ENCODE data around the gene PLK3. TPM values are rescaled to one million over a fixed set of nuclear protein-coding genes. Genes with fewer than 3 reads are reported as not detected.
"Not testable (repeated sequence)": the region's sequence is repeated elsewhere in the genome, so short reads cannot be mapped to it uniquely, and the experiment has no call there.

The PLK3 gene
- total RNA-seq, 3 donors from 2014 or later, result 186 to 239 (median 203) TPM

- Mint-ChIP-seq H3K9me3 (no peaks in the 10 kb centered on the region), H3K36me3 (ENCODE audit: insufficient read depth) (no peaks in the 10 kb centered on the region), H3K4me1 (ENCODE audit: low read depth) (no peaks in the 10 kb centered on the region), H3K4me3 (no peak overlapping the region), H3K27me3 (ENCODE audit: low read depth) (no peaks in the 10 kb centered on the region)
- ATAC-seq, result no peak
- no peak for DNase-seq
These were observed 26.4 kb downstream of the PLK3 start for GRCh38 chr1:44826375-44827196.

DNA sequence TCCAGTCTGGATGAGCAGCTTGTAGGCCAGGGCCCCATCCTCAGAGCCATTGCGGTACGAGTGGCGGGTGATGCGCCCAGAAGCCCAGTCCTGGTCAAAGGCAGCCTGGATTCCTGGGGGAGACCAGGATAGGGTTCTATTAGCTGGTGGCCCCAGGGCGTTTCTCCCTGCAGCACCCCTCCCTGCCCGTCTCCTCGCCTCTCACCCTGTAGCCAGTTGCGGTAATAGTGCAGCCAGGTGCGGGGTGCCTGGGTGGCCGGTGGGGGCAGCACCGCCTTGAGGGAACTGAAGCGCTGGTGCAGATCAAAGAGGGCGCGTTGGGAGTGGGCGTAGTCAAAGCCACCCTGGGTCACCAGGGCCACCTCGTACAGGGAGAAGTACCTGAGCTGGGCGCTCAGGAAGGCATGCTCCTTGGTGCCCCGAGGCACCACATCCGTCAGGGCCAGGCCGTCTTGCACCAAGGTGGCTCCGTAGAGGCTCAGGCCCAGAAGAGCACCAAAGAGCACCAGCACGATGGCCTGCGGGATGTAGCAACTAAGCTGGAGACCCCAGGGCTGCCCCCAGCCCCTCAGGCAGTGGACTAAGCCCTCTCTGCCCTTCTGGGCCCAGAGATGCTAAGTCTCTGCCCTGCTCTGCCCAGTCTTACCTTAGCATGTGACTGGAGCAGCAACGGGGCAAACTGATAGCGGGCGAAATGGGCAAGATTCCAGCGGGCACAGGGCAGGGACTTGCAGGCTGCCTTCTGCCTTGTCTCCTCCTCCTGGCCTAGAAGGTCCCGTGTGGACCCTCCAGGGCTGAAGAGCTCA is 27.2 kb downstream of the PLK3 start:
- DNase-seq, result no peak
- no peak for ATAC-seq
- no peaks in the 10 kb centered on the region for H3K9me3 Mint-ChIP-seq
- H3K36me3 Mint-ChIP-seq (ENCODE audit: insufficient read depth), result no peaks in the 10 kb centered on the region
- H3K27me3 Mint-ChIP-seq (ENCODE audit: low read depth), result no peaks in the 10 kb centered on the region
- no peaks in the 10 kb centered on the region for H3K4me1 Mint-ChIP-seq (ENCODE audit: low read depth)
- H3K4me3 Mint-ChIP-seq, result no peak overlapping the region

DNA sequence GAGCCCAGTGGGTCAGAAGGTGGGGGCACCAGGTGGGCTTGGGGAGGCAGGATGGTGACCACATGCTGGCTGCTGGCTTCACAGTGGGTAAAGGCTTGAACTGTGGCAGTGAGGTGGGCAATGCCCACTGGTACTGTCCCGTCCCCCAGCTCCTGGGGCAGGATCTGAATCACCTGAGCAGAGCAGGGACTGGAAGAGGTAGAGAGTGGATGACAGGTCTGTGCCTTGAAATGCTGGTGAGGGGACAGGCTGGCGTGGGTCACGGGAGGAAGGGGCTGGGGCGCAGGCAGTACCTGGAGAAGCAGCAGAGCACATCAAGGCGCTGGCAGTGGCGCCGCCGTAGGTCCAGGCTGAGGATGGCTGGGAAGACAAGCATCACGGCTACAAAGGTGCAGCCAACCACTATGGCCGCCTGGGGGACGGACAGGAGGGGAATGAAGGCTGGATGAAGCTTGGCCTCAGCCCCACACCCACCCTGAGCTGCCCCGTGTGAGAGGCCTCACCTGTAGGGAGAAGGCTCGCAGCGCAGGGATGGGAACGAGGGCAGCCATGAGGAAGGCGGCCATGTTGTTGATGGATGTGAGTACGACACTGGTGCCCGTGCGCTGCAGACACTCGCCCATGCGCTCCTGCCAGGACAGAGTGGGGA is 27.9 kb downstream of the PLK3 start:
- Mint-ChIP-seq H3K27me3 (ENCODE audit: low read depth) (no peaks in the 10 kb centered on the region), H3K4me1 (ENCODE audit: low read depth) (no peaks in the 10 kb centered on the region), H3K36me3 (ENCODE audit: insufficient read depth) (no peaks in the 10 kb centered on the region), H3K9me3 (no peaks in the 10 kb centered on the region), H3K4me3 (no peak overlapping the region)
- no peak for ATAC-seq
- DNase-seq, result no peak

DNA sequence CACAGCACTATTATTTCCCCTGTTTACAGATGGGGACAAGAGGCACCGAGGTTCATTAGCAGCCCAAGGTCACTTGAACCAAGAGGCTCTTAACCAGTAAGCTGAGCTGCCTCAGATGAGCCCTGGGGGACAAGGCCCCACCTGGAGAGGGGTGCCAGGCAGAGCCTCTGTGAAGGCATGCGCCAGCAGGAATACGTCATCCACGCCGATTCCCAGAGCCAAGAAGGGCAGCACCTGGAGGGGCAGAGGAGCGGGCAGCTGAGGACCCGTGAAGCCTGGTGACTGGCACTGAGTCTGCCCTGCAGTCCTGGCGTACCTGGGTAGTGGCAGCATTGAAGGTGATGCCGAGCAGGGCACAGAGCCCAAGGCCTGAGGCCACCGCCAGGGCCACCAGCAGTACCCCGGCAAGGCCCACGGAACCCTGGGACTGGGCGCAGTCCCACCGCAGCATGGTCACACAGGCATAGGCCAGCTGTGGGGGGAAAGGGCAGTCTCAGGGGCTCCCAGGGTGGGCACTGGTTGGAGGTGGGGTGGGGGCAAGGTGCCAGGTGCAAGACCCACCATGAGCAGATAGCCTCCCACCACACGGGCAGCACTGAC is 28.8 kb downstream of the PLK3 start:
- H3K27me3 Mint-ChIP-seq (ENCODE audit: low read depth), result no peaks in the 10 kb centered on the region
- ATAC-seq (no peak), DNase-seq (no peak)
- no peaks in the 10 kb centered on the region for H3K36me3 Mint-ChIP-seq (ENCODE audit: insufficient read depth)
- no peak overlapping the region for H3K4me3 Mint-ChIP-seq
- no peaks in the 10 kb centered on the region for H3K4me1 Mint-ChIP-seq (ENCODE audit: low read depth)
- H3K9me3 Mint-ChIP-seq, result no peaks in the 10 kb centered on the region

GRCh38 chr1:44829506-44830384 is 29.6 kb downstream of the PLK3 start:
- no peaks in the 10 kb centered on the region for H3K27me3 Mint-ChIP-seq (ENCODE audit: low read depth)
- H3K9me3 Mint-ChIP-seq, result no peaks in the 10 kb centered on the region
- no peaks in the 10 kb centered on the region for H3K4me1 Mint-ChIP-seq (ENCODE audit: low read depth)
- H3K36me3 Mint-ChIP-seq (ENCODE audit: insufficient read depth), result no peaks in the 10 kb centered on the region
- no peak overlapping the region for H3K4me3 Mint-ChIP-seq
- DNase-seq (no peak), ATAC-seq (no peak)

GRCh38 chr1:44830900-44831304 is 30.7 kb downstream of the PLK3 start:
- H3K4me1 Mint-ChIP-seq (ENCODE audit: low read depth), result peaks cover 4% of the 10 kb centered on the region
- H3K4me3 Mint-ChIP-seq, result no peak overlapping the region
- H3K27me3 Mint-ChIP-seq (ENCODE audit: low read depth), result no peaks in the 10 kb centered on the region
- no peaks in the 10 kb centered on the region for H3K36me3 Mint-ChIP-seq (ENCODE audit: insufficient read depth)
- ATAC-seq (no peak), DNase-seq (no peak)
- H3K9me3 Mint-ChIP-seq, result no peaks in the 10 kb centered on the region

DNA sequence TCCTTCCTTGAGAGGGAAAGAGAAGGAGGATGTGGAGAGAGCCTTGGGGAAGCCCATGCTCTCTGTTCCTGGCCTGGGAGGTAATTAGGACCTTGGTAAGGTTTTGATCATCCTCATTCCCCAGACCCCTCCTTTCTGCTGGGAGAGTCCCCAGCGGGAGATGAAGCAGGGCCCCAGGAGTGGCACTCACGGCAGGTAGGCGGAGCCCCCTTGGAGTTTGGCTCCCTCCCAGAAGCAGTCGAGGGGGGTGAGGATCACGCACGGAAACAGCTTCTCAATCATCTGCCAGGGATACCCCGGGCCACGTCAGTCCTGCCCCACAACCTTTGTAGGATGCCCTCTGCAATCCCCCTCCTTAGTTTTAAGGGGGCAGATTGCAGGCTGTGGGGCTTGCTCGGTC is 31.3 kb downstream of the PLK3 start:
- H3K36me3 Mint-ChIP-seq (ENCODE audit: insufficient read depth), result no peaks in the 10 kb centered on the region
- ATAC-seq (no peak), DNase-seq (no peak)
- no peaks in the 10 kb centered on the region for H3K27me3 Mint-ChIP-seq (ENCODE audit: low read depth)
- H3K4me1 Mint-ChIP-seq (ENCODE audit: low read depth), result peaks cover 6% of the 10 kb centered on the region
- H3K4me3 Mint-ChIP-seq, result no peak overlapping the region
- H3K9me3 Mint-ChIP-seq, result no peaks in the 10 kb centered on the region

DNA sequence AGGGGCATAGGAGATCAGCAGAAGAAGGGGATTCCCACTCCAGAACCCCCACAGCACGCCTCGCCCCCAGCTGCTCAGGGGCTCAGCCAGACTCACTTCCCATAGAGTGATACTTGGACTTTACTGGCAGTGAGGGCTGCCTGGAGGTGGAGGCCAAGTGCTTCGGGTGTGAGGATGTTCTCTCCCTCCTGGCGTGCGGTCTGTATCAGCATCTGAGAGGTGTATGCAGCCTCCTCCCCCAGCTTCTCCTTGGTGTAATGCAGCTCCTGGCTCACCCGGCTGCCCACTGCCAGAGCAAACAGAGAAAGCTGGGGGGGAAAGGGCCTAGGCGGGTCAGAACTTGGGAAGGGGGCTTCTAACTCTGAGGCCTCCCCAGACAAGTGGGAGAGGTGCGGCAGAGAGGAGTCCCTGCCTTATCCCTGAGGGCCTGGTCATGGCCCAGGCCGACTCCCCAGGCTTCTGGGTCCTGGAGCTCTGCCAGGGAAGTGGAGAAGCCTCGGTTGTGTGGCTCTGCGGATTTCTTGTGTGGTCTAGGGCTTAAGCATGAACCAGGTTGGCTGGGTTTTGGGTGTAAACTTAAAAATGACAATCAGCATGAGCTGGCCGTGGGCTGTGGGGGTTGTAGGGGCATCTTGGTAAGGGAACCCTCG is 32.0 kb downstream of the PLK3 start:
- H3K27me3 Mint-ChIP-seq (ENCODE audit: low read depth), result no peaks in the 10 kb centered on the region
- peaks cover 6% of the 10 kb centered on the region for H3K4me1 Mint-ChIP-seq (ENCODE audit: low read depth)
- no peaks in the 10 kb centered on the region for H3K36me3 Mint-ChIP-seq (ENCODE audit: insufficient read depth)
- no peak overlapping the region for H3K4me3 Mint-ChIP-seq
- DNase-seq (no peak), ATAC-seq (no peak)
- H3K9me3 Mint-ChIP-seq, result no peaks in the 10 kb centered on the region

DNA sequence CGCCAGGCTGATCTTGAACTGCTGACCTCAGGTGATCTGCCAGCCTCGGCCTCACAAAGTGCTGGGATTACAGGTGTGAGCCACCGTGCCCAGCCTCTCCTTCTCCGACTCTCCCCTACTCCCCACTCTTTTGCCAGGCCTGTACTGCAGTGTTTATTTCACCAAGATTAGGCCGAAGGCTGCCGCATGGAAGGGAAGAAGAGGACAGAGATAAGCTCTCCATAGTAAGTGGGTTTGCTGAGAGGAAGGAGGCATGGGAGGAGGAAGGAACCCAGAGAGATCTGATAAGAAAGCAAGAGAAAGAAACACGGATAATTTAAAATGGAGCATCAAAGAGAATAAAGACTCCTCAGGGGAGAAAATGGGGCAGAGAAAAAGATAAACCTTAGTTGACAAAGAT is 34.2 kb downstream of the PLK3 start:
- DNase-seq, result no peak
- H3K4me1 Mint-ChIP-seq (ENCODE audit: low read depth), result peaks cover 6% of the 10 kb centered on the region
- H3K27me3 Mint-ChIP-seq (ENCODE audit: low read depth), result peaks cover under 1% of the 10 kb centered on the region
- no peak overlapping the region for H3K4me3 Mint-ChIP-seq
- H3K36me3 Mint-ChIP-seq (ENCODE audit: insufficient read depth), result no peaks in the 10 kb centered on the region
- ATAC-seq, result no peak
- H3K9me3 Mint-ChIP-seq, result no peaks in the 10 kb centered on the region

DNA sequence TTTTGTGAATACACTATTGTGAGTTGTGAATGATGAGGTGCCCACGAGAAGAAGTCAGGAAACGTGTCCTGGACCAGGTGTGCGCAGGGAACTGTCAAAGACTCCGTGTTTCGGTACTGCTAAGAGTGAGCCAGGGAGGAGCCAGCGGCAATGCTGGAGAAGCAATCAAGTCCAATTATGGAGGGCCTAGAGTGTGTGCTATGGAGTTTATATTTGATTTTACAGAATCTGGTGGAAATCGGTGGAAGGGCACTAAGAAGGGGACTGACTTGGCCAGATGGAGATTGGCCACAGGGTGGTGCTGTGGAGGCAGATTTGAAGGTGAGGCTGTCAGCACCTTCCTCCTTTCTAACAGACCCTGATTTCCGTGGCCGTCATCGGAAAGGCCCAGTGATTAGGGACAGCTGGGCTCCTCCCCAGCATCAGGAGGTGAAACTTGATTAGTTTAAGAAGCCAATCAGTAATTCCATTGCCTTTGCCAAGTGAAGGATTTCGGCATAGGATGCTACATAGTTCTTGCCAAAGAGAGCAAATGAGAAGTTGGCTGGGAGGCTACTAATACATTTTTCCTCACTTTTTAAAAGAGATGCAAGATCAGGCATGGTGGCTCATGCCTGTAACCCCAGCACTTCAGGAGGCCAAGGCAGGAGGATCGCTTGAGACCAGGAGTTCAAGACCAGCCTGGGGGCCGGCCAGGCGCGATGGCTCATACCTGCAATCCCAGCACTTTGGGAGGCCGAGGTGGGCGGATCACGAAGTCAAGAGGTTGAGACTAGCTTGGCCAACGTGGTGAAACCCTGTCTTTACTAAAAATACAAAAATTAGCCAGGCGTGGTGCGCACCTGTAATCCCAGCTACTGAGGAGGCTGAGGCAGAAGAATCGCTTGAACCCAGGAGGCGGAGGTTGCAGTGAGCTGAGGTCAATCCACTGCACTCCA is 35.8 kb downstream of the PLK3 start:
- Mint-ChIP-seq H3K4me3 (peak overlapping the region; percentile 17), H3K27me3 (ENCODE audit: low read depth) (peaks cover 3% of the 10 kb centered on the region), H3K36me3 (ENCODE audit: insufficient read depth) (no peaks in the 10 kb centered on the region), H3K4me1 (ENCODE audit: low read depth) (peaks cover 6% of the 10 kb centered on the region), H3K9me3 (no peaks in the 10 kb centered on the region)
- ATAC-seq (peak; percentile 91 to 93), DNase-seq (peak; percentile 86)

DNA sequence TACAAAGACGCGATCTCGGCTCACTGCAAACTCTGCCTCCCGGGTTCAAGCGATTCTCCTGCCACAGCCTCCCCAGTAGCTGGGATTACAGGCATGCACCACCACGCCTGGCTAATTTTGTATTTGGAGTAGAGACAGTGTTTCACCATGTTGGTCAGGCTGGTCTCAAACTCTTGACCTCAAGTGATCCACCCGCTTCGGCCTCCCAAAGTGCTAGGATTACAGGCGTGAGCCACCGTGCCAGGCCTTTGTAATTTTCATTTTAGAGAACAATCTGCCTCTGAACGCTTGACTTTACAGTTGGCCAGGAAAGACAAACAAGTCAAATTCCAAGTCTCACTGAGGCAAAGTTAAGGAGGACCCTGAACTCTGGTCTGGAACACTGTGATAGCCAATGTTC is 38.1 kb downstream of the PLK3 start:
- H3K4me1 Mint-ChIP-seq (ENCODE audit: low read depth); ATAC-seq: not testable (repeated sequence)

GRCh38 chr1:44839576-44839975 is 39.4 kb downstream of the PLK3 start:
- peaks cover 1% of the 10 kb centered on the region for H3K36me3 Mint-ChIP-seq (ENCODE audit: insufficient read depth)
- ATAC-seq, result no peak
- H3K9me3 Mint-ChIP-seq, result no peaks in the 10 kb centered on the region
- no peak overlapping the region for H3K4me3 Mint-ChIP-seq
- H3K4me1 Mint-ChIP-seq (ENCODE audit: low read depth), result peaks cover 13% of the 10 kb centered on the region
- no peak for DNase-seq
- H3K27me3 Mint-ChIP-seq (ENCODE audit: low read depth), result peaks cover 24% of the 10 kb centered on the region

More for the DNA sequence above, 38.1 kb downstream of the PLK3 start:
- H3K27me3 Mint-ChIP-seq (ENCODE audit: low read depth), result peaks cover 21% of the 10 kb centered on the region
- not testable (repeated sequence) for H3K9me3 Mint-ChIP-seq; DNase-seq; H3K4me3 Mint-ChIP-seq; H3K36me3 Mint-ChIP-seq (ENCODE audit: insufficient read depth)

Data from activated T-cell treated with anti-CD3 and anti-CD28 coated beads, Interleukin-2, amount 50 U/mL, for 4 hours (primary cell).